ENCODE results near the gene POMP.

POMP gene

GRCh38 chr13:28714651-28715050, 55.7 kb downstream of the POMP start:
- DNase-seq, result no peak
- no peaks in the 10 kb centered on the region for H3K9me3 ChIP-seq (ENCODE audit: insufficient read depth, low read length, severe bottlenecking)
- H3K36me3 ChIP-seq (ENCODE audit: insufficient read depth, low read length), result peaks cover 20% of the 10 kb centered on the region
- no peak overlapping the region for H3K4me2 ChIP-seq (ENCODE audit: insufficient read depth, low read length)
- no peaks in the 10 kb centered on the region for H3K27me3 ChIP-seq (ENCODE audit: insufficient read depth, low read length, poor library complexity)
- TF ChIP-seq EZH2 (IDR thresholded peaks at IDR 0.05; ENCODE audit: borderline replicate concordance, low read depth, low read length, severe bottlenecking) (no peak), CTCF (IDR thresholded peaks at IDR 0.05; ENCODE audit: borderline replicate concordance, extremely low read depth, low read length, poor library complexity, severe bottlenecking) (no peak)
- H3K9ac ChIP-seq (ENCODE audit: low read depth, low read length), result no peak overlapping the region
- ATAC-seq (ENCODE audit: insufficient read depth, low read depth), result no peak
- no peak overlapping the region for H3K27ac ChIP-seq (ENCODE audit: low read length)
- no peaks in the 10 kb centered on the region for H4K20me1 ChIP-seq (ENCODE audit: insufficient read depth, low read length)
- H3K79me2 ChIP-seq (ENCODE audit: insufficient read depth, low read length), result peaks cover 6% of the 10 kb centered on the region
- no peak overlapping the region for H3K4me3 ChIP-seq (ENCODE audit: low read depth in 1 of 2, low read length in 2 of 2)
- H3K4me1 ChIP-seq (ENCODE audit: insufficient read depth, low read length), result peaks cover 28% of the 10 kb centered on the region
- no peak overlapping the region for H2AFZ ChIP-seq (ENCODE audit: low read depth, low read length)

- TF ChIP-seq CTCF (IDR thresholded peaks at IDR 0.05; ENCODE audit: borderline replicate concordance, extremely low read depth, low read length, poor library complexity, severe bottlenecking), result no peak
- TF ChIP-seq EZH2 (IDR thresholded peaks at IDR 0.05; ENCODE audit: borderline replicate concordance, low read depth, low read length, severe bottlenecking), result no peak
- Histone ChIP-seq H3K9me3 (ENCODE audit: insufficient read depth, low read length, severe bottlenecking) (no peaks in the 10 kb centered on the region), H3K27ac (ENCODE audit: low read length) (no peak overlapping the region)
Measured at GRCh38 chr13:28716511-28716910, 57.6 kb downstream of the POMP start.

GRCh38 chr13:28717170-28717569, 58.2 kb downstream of the POMP start:
- 0 out of 2 replicates have a peak overlapping the region, but pooled peaks have one; percentile 6 for H3K9ac ChIP-seq (ENCODE audit: low read depth, low read length)
- H3K4me1 ChIP-seq (ENCODE audit: insufficient read depth, low read length), result peaks cover 32% of the 10 kb centered on the region
- H3K27me3 ChIP-seq (ENCODE audit: insufficient read depth, low read length, poor library complexity), result no peaks in the 10 kb centered on the region
- H3K9me3 ChIP-seq (ENCODE audit: insufficient read depth, low read length, severe bottlenecking), result no peaks in the 10 kb centered on the region
- peak overlapping the region in 1 of 2 experiments; percentile 87; a peak in 1 of 4 replicates for H3K4me3 ChIP-seq (ENCODE audit: low read depth in 1 of 2, low read length in 2 of 2)
- TF ChIP-seq CTCF (IDR thresholded peaks at IDR 0.05; ENCODE audit: borderline replicate concordance, extremely low read depth, low read length, poor library complexity, severe bottlenecking) (no peak), EZH2 (IDR thresholded peaks at IDR 0.05; ENCODE audit: borderline replicate concordance, low read depth, low read length, severe bottlenecking) (no peak)
- no peak overlapping the region for H2AFZ ChIP-seq (ENCODE audit: low read depth, low read length)
- ATAC-seq (ENCODE audit: insufficient read depth, low read depth) (no peak), DNase-seq (no peak)
- no peaks in the 10 kb centered on the region for H4K20me1 ChIP-seq (ENCODE audit: insufficient read depth, low read length)
- H3K79me2 ChIP-seq (ENCODE audit: insufficient read depth, low read length), result peaks cover 6% of the 10 kb centered on the region
- H3K27ac ChIP-seq (ENCODE audit: low read length), result no peak overlapping the region
- peaks cover 10% of the 10 kb centered on the region for H3K36me3 ChIP-seq (ENCODE audit: insufficient read depth, low read length)
- peak overlapping the region; percentile 87 for H3K4me2 ChIP-seq (ENCODE audit: insufficient read depth, low read length)

More at GRCh38 chr13:28716511-28716910, 57.6 kb downstream of the POMP start:
- Histone ChIP-seq H3K27me3 (ENCODE audit: insufficient read depth, low read length, poor library complexity) (no peaks in the 10 kb centered on the region), H3K36me3 (ENCODE audit: insufficient read depth, low read length) (peaks cover 14% of the 10 kb centered on the region), H2AFZ (ENCODE audit: low read depth, low read length) (no peak overlapping the region), H3K9ac (ENCODE audit: low read depth, low read length) (no peak overlapping the region), H3K4me1 (ENCODE audit: insufficient read depth, low read length) (peaks cover 32% of the 10 kb centered on the region), H3K79me2 (ENCODE audit: insufficient read depth, low read length) (peaks cover 6% of the 10 kb centered on the region), H4K20me1 (ENCODE audit: insufficient read depth, low read length) (no peaks in the 10 kb centered on the region), H3K4me2 (ENCODE audit: insufficient read depth, low read length) (0 out of 2 replicates have a peak overlapping the region, but pooled peaks have one; percentile 87), H3K4me3 (ENCODE audit: low read depth in 1 of 2, low read length in 2 of 2) (no peak overlapping the region)
- DNase-seq (no peak), ATAC-seq (ENCODE audit: insufficient read depth, low read depth) (no peak)

GRCh38 chr13:28718196-28718542, 59.2 kb downstream of the POMP start:
- peaks cover 32% of the 10 kb centered on the region for H3K4me1 ChIP-seq (ENCODE audit: insufficient read depth, low read length)
- peak overlapping the region; percentile 87 for H3K4me2 ChIP-seq (ENCODE audit: insufficient read depth, low read length)
- H3K4me3 ChIP-seq (ENCODE audit: low read depth in 1 of 2, low read length in 2 of 2), result peak overlapping the region; percentile 71 to 87
- DNase-seq (no peak), ATAC-seq (ENCODE audit: insufficient read depth, low read depth) (no peak)
- H4K20me1 ChIP-seq (ENCODE audit: insufficient read depth, low read length), result no peaks in the 10 kb centered on the region
- peaks cover 6% of the 10 kb centered on the region for H3K79me2 ChIP-seq (ENCODE audit: insufficient read depth, low read length)
- TF ChIP-seq CTCF (IDR thresholded peaks at IDR 0.05; ENCODE audit: borderline replicate concordance, extremely low read depth, low read length, poor library complexity, severe bottlenecking) (no peak), EZH2 (IDR thresholded peaks at IDR 0.05; ENCODE audit: borderline replicate concordance, low read depth, low read length, severe bottlenecking) (no peak)
- H3K27me3 ChIP-seq (ENCODE audit: insufficient read depth, low read length, poor library complexity), result no peaks in the 10 kb centered on the region
- peak overlapping the region; percentile 90 for H2AFZ ChIP-seq (ENCODE audit: low read depth, low read length)
- H3K36me3 ChIP-seq (ENCODE audit: insufficient read depth, low read length), result peaks cover 10% of the 10 kb centered on the region
- peak overlapping the region; percentile 74 for H3K9ac ChIP-seq (ENCODE audit: low read depth, low read length)
- H3K27ac ChIP-seq (ENCODE audit: low read length), result peak overlapping the region; percentile 72
- H3K9me3 ChIP-seq (ENCODE audit: insufficient read depth, low read length, severe bottlenecking), result no peaks in the 10 kb centered on the region

Measured in DND-41 (cell line).